ENCODE measurements around the gene METAP1D.

METAP1D gene

GRCh38 chr2:172086241-172087206 lies 86.8 kb downstream of the METAP1D start:
- DNase-seq (ENCODE audit: low read depth in 1 of 2, low spot score in 1 of 2), result peak in 1 of 2 experiments; percentile 42
- Histone ChIP-seq H3K27ac (replicated peaks) (no peak overlapping the region), H3K27me3 (ENCODE audit: insufficient read depth, poor library complexity, severe bottlenecking) (peaks cover 81% of the 10 kb centered on the region), H3K4me3 (replicated peaks; ENCODE audit: insufficient read depth, low read length) (peak overlapping the region; percentile 70)
- TF ChIP-seq GABPA (IDR thresholded peaks at IDR 0.05; ENCODE audit: low read depth) (no peak), REST (IDR thresholded peaks at IDR 0.05; ENCODE audit: insufficient replicate concordance, low read depth) (no peak), SPI1 (IDR thresholded peaks at IDR 0.05; ENCODE audit: borderline replicate concordance, low read depth) (no peak), POLR2AphosphoS5 (IDR thresholded peaks at IDR 0.05; ENCODE audit: low read depth) (no peak)
- TF ChIP-seq, protein P1, sequence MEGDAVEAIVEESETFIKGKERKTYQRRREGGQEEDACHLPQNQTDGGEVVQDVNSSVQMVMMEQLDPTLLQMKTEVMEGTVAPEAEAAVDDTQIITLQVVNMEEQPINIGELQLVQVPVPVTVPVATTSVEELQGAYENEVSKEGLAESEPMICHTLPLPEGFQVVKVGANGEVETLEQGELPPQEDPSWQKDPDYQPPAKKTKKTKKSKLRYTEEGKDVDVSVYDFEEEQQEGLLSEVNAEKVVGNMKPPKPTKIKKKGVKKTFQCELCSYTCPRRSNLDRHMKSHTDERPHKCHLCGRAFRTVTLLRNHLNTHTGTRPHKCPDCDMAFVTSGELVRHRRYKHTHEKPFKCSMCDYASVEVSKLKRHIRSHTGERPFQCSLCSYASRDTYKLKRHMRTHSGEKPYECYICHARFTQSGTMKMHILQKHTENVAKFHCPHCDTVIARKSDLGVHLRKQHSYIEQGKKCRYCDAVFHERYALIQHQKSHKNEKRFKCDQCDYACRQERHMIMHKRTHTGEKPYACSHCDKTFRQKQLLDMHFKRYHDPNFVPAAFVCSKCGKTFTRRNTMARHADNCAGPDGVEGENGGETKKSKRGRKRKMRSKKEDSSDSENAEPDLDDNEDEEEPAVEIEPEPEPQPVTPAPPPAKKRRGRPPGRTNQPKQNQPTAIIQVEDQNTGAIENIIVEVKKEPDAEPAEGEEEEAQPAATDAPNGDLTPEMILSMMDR (IDR thresholded peaks at IDR 0.05; ENCODE audit: insufficient read depth, low read length), result no peak

DNA sequence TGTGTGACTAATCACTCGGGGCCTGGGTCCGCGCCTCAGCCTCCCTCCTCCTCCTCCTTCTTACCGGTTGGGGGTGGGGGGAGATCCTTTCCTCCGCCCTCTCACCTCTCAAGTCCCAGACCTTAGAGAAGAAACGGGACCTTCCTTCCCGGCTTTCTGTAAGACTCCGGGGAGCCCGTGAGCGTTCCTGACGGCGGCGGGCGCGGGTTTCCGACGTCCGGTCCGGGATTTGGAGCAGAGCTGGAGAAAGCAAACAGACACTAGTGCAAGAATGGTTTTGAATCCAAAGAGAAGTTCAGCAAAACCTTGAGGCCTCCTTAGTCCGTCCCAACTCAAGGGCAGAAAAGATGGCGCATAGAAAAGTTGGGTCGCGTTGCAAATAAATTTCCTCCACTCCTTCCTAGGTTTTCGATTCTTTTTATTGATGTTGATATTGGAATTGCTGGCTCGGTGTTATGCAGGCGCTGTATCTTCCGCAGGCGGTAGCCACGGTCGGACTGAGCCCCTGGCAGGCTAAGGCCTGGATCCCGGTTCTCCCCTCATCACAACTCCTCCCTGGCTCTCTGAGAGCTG lies 87.5 kb downstream of the METAP1D start:
- TF ChIP-seq, protein P1 (IDR thresholded peaks at IDR 0.05; ENCODE audit: insufficient read depth, low read length), result no peak
- TF ChIP-seq SPI1 (IDR thresholded peaks at IDR 0.05; ENCODE audit: borderline replicate concordance, low read depth) (no peak), POLR2AphosphoS5 (IDR thresholded peaks at IDR 0.05; ENCODE audit: low read depth) (no peak), GABPA (IDR thresholded peaks at IDR 0.05; ENCODE audit: low read depth) (no peak), REST (IDR thresholded peaks at IDR 0.05; ENCODE audit: insufficient replicate concordance, low read depth) (no peak)
- H3K27me3 ChIP-seq (ENCODE audit: insufficient read depth, poor library complexity, severe bottlenecking), result peaks cover 78% of the 10 kb centered on the region

DNA sequence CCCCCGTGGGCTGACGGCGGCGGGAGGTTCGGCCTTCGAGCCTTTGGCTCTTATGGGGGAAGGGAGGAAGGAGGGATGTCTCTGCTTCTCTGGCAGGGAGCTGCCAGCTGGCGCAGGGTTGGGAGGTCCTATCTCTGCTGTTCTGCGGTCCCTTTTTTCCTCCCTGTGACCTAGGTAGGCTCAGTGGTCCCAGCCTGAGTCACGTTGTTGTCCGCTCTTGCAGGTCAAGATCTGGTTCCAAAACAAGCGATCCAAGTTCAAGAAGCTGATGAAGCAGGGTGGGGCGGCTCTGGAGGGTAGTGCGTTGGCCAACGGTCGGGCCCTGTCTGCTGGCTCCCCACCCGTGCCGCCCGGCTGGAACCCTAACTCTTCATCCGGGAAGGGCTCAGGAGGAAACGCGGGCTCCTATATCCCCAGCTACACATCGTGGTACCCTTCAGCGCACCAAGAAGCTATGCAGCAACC lies 88.1 kb downstream of the METAP1D start:
- DNase-seq (ENCODE audit: low read depth in 1 of 2, low spot score in 1 of 2), result no peak
- H3K27me3 ChIP-seq (ENCODE audit: insufficient read depth, poor library complexity, severe bottlenecking), result peaks cover 77% of the 10 kb centered on the region
- no peak overlapping the region for H3K27ac ChIP-seq (replicated peaks)
- TF ChIP-seq, protein P1 (IDR thresholded peaks at IDR 0.05; ENCODE audit: insufficient read depth, low read length), result no peak
- TF ChIP-seq SPI1 (IDR thresholded peaks at IDR 0.05; ENCODE audit: borderline replicate concordance, low read depth) (no peak), REST (IDR thresholded peaks at IDR 0.05; ENCODE audit: insufficient replicate concordance, low read depth) (no peak), GABPA (IDR thresholded peaks at IDR 0.05; ENCODE audit: low read depth) (no peak), POLR2AphosphoS5 (IDR thresholded peaks at IDR 0.05; ENCODE audit: low read depth) (no peak)
- H3K4me3 ChIP-seq (replicated peaks; ENCODE audit: insufficient read depth, low read length), result no peak overlapping the region

More for the DNA sequence above, 87.5 kb downstream of the METAP1D start:
- no peak overlapping the region for H3K27ac ChIP-seq (replicated peaks)
- H3K4me3 ChIP-seq (replicated peaks; ENCODE audit: insufficient read depth, low read length), result peak overlapping the region; percentile 70; the same call in 1 of the 2 replicates
- no peak for DNase-seq (ENCODE audit: low read depth in 1 of 2, low spot score in 1 of 2)

Measured in HL-60 (cell line).